Measurements from ENCODE around the gene PTPRB. TPM values are rescaled to one million over a fixed set of nuclear protein-coding genes. Genes with fewer than 3 reads are reported as not detected.

PTPRB gene
- total RNA-seq, 4 donors from 2014 or later = 20.2 to 92.1 (median 56.7) TPM

GRCh38 chr12:70627677-70628076, 9.6 kb downstream of the PTPRB start:
- no peak for TF ChIP-seq CTCF (IDR thresholded peaks at IDR 0.05; ENCODE audit: low read depth)

- no peak for TF ChIP-seq CTCF (IDR thresholded peaks at IDR 0.05; ENCODE audit: low read depth)
These were observed 11.0 kb downstream of the PTPRB start for GRCh38 chr12:70626180-70626579.

- no peak for TF ChIP-seq CTCF (IDR thresholded peaks at IDR 0.05; ENCODE audit: low read depth)
These were observed 17.6 kb downstream of the PTPRB start for GRCh38 chr12:70619471-70620152.

GRCh38 chr12:70618371-70618770, 18.9 kb downstream of the PTPRB start:
- no peak for TF ChIP-seq CTCF (IDR thresholded peaks at IDR 0.05; ENCODE audit: low read depth)

GRCh38 chr12:70617450-70617849, 19.8 kb downstream of the PTPRB start:
- no peak for TF ChIP-seq CTCF (IDR thresholded peaks at IDR 0.05; ENCODE audit: low read depth)

- no peak for TF ChIP-seq CTCF (IDR thresholded peaks at IDR 0.05; ENCODE audit: low read depth)
These were observed 21.9 kb downstream of the PTPRB start for GRCh38 chr12:70615174-70615866.

- no peak for TF ChIP-seq CTCF (IDR thresholded peaks at IDR 0.05; ENCODE audit: low read depth)
These were observed 27.3 kb downstream of the PTPRB start for GRCh38 chr12:70609739-70610491.

All from subcutaneous adipose tissue (tissue), 4 donors.